Brain microvascular endothelial cell (primary cell): ENCODE measurements around the gene TRIM49B.
"Not testable (repeated sequence)": the region's sequence is repeated elsewhere in the genome, so short reads cannot be mapped to it uniquely, and the experiment has no call there.

ENCODE experiments used
- DNase-seq: peaks from one replicate; pipeline ENCODE4 v3.0.0-alpha.2; 2020
- H3K27ac ChIP-seq: fragments of 250-450 bp; sonication (Bioruptor Pico); 2 replicates; pipeline ENCODE4 v1.5.1; 2020; ENCODE audit warnings: mild to moderate bottlenecking, moderate library complexity
- H3K27me3 ChIP-seq: fragments of 250-450 bp; sonication (Bioruptor Pico); replicated peaks from 2 replicates; pipeline ENCODE4 v1.5.1; 2020; ENCODE audit warnings: mild to moderate bottlenecking
- H3K36me3 ChIP-seq: fragments of 250-450 bp; sonication (Bioruptor Pico); replicated peaks from 2 replicates; pipeline ENCODE4 v1.5.1; 2020; ENCODE audit warnings: mild to moderate bottlenecking
- H3K4me3 ChIP-seq: 2 replicates; pipeline ENCODE4 v1.5.1; 2011; ENCODE audit warnings: low read depth, mild to moderate bottlenecking, control low read depth, low read length, moderate library complexity
- in situ Hi-C: cut with HindIII; loops from 2 replicates; pipeline ENCODE4 v1.10.0; 2017; ENCODE audit warnings: low sequenced_read_pairs, low pct_ligation_motif_present

TRIM49B gene

GRCh38 chr11:49028523-49028922 is at the start of gene TRIM49B:
TSS of gene TRIM49B (plus strand) at chr11:49028823. CDS start at chr11:49031600, 2,777 bp downstream.
- H3K27ac ChIP-seq, H3K36me3 ChIP-seq, H3K4me3 ChIP-seq, in situ Hi-C loops, DNase-seq, H3K27me3 ChIP-seq: not testable (repeated sequence)

GRCh38 chr11:48983785-48984184 is 44.8 kb upstream of the TRIM49B start, which contains the start of gene TRIM51G:
TSS of gene TRIM51G (minus strand) at chr11:48983885. CDS start at chr11:48981695, 2,190 bp downstream.
- in situ Hi-C loops, DNase-seq, H3K27me3 ChIP-seq, H3K4me3 ChIP-seq, H3K27ac ChIP-seq, H3K36me3 ChIP-seq: not testable (repeated sequence)

- DNase-seq, in situ Hi-C loops, H3K27me3 ChIP-seq, H3K36me3 ChIP-seq, H3K27ac ChIP-seq, H3K4me3 ChIP-seq: not testable (repeated sequence)
These were observed 19.6 kb downstream of the TRIM49B start for GRCh38 chr11:49048229-49048628.

GRCh38 chr11:49049821-49050220 is 21.2 kb downstream of the TRIM49B start:
- in situ Hi-C loops, DNase-seq, H3K27me3 ChIP-seq, H3K4me3 ChIP-seq, H3K27ac ChIP-seq, H3K36me3 ChIP-seq: not testable (repeated sequence)

- in situ Hi-C loops: not testable (repeated sequence)
These were observed 30.4 kb downstream of the TRIM49B start, which contains the start of gene TRIM64C for GRCh38 chr11:49059012-49059411. TSS of gene TRIM64C (minus strand) at chr11:49059112. CDS start at chr11:49059112, 0 bp downstream.

GRCh38 chr11:49069897-49070296 is 41.3 kb downstream of the TRIM49B start:
- DNase-seq, H3K4me3 ChIP-seq, H3K36me3 ChIP-seq, H3K27me3 ChIP-seq, H3K27ac ChIP-seq, in situ Hi-C loops: not testable (repeated sequence)

More at GRCh38 chr11:49059012-49059411, 30.4 kb downstream of the TRIM49B start, which contains the start of gene TRIM64C:
- H3K36me3 ChIP-seq, H3K27ac ChIP-seq, DNase-seq, H3K27me3 ChIP-seq, H3K4me3 ChIP-seq: not testable (repeated sequence)
